Measurements from ENCODE around the gene CDKN1C.

- TF ChIP-seq CTCF (IDR thresholded peaks at IDR 0.05; ENCODE audit: low read depth, low read length, missing input control) (no peak), RXRA (IDR thresholded peaks at IDR 0.05) (no peak)
These were observed 45.8 kb upstream of the CDKN1C start for GRCh38 chr11:2931420-2931746.

All from liver (tissue), 3 donors.